Panc1 (cell line): Measurements from ENCODE around the gene ANKRD29. TPM values are rescaled to one million over a fixed set of nuclear protein-coding genes. Genes with fewer than 3 reads are reported as not detected.

Experiments
- ATAC-seq: fragments of 200-7000 bp; cut with Tn5 transposase; 2 replicates; pipeline ENCODE4 v1.9.1; 2020; ENCODE audit warnings: mild to moderate bottlenecking, moderate library complexity
- BruUV-seq: library from RNA; stranded (reverse); fragments of 400-500 nt; replicated peaks from 2 replicates; lab custom pipeline; 2021; lab: Mats Ljungman, UMichigan
- CTCF ChIA-PET: fragments of 300-600 bp; sonication (Branson Sonifier 250); formaldehyde crosslinking; loops from one replicate; lab custom pipeline; 2022; ENCODE audit warnings: antibody characterized with exemption; lab: Charles Lee
- POLR2A ChIA-PET: fragments of 300-600 bp; sonication (Branson Sonifier 250); formaldehyde crosslinking; loops from one replicate; lab custom pipeline; 2022; ENCODE audit warnings: antibody characterized with exemption; lab: Charles Lee
- DNase-seq: peaks from one replicate; pipeline ENCODE4 v3.0.0-alpha.2; 2010; ENCODE audit warnings: low read depth, low spot score
- H3K27ac ChIP-seq: 2 replicates; pipeline ENCODE4 v1.5.1; 2011; ENCODE audit warnings: mild to moderate bottlenecking, low read length, inconsistent platforms
- H3K27me3 ChIP-seq: fragments of 200-500 bp; sonication (Bioruptor generic); 2 replicates; pipeline ENCODE4 v1.6.0; 2014; ENCODE audit warnings: low read length, inconsistent platforms; ENCODE audit not compliant: control insufficient read depth, insufficient read depth
- H3K36me3 ChIP-seq: fragments of 200-500 bp; sonication (Bioruptor generic); 2 replicates; pipeline ENCODE4 v1.5.1; 2014; ENCODE audit warnings: inconsistent platforms, mild to moderate bottlenecking, low read length, moderate library complexity; ENCODE audit not compliant: control insufficient read depth, insufficient read depth
- H3K4me1 ChIP-seq: 2 replicates; pipeline ENCODE4 v1.5.1; 2011; ENCODE audit warnings: inconsistent platforms, mild to moderate bottlenecking, low read length, moderate library complexity; ENCODE audit not compliant: control insufficient read depth, insufficient read depth
- H3K4me3 ChIP-seq, 2 experiments: 2 replicates each; pipeline ENCODE4 v1.5.1; 2011 to 2012; ENCODE audit warnings: low read depth in 2 of 2, low read length in 2 of 2, mild to moderate bottlenecking in 2 of 2, inconsistent platforms in 1 of 2, moderate library complexity in 1 of 2
- H3K9me3 ChIP-seq: fragments of 200-500 bp; sonication (Bioruptor generic); 2 replicates; pipeline ENCODE4 v1.5.1; 2014; ENCODE audit warnings: low read depth, mild to moderate bottlenecking, inconsistent platforms, low read length, moderate library complexity; ENCODE audit not compliant: control insufficient read depth, insufficient read depth
- POLR2AphosphoS5 ChIP-seq: IDR thresholded peaks from 2 replicates; pipeline ENCODE4 v1.6.1; 2012; ENCODE audit warnings: mild to moderate bottlenecking, low read depth, low read length, moderate library complexity
- REST ChIP-seq, 2 experiments: IDR thresholded peaks; 2 replicates each; pipeline ENCODE4 v1.6.1; 2011 to 2012; ENCODE audit warnings: low read depth in 2 of 2, control low read depth in 1 of 2, low read length in 1 of 2, mild to moderate bottlenecking in 1 of 2, moderate library complexity in 1 of 2; ENCODE audit not compliant: insufficient read depth in 1 of 2
- SIN3A ChIP-seq: IDR thresholded peaks from 2 replicates; pipeline ENCODE4 v1.6.1; 2012; ENCODE audit warnings: low read depth, mild to moderate bottlenecking, low read length, moderate library complexity, borderline replicate concordance; ENCODE audit not compliant: insufficient read depth
- TCF7L2 ChIP-seq: IDR thresholded peaks from 2 replicates; pipeline ENCODE4 v1.6.1; 2011; ENCODE audit warnings: mild to moderate bottlenecking, low read depth, low read length, inconsistent platforms
- in situ Hi-C: cut with HindIII; loops from 2 replicates; pipeline ENCODE4 v1.10.0; 2016; ENCODE audit warnings: low sequenced_read_pairs, low pct_unique_long_range_greater_than_20kb
- intact Hi-C: fragments of 100-400 bp; cut with micrococcal nuclease; formaldehyde crosslinking; loops from one replicate; pipeline ENCODE4 v1.10.0; 2022; ENCODE audit not compliant: unreplicated experiment
- total RNA-seq: library from RNA; stranded (reverse); gene quantifications from one replicate; pipeline ENCODE4 v1.2.1, GENCODE V29; 2021; ENCODE audit not compliant: unreplicated experiment
- TF ChIP-seq, protein P1 (sequence below): fragments of 450-650 bp; IDR thresholded peaks from 2 replicates; pipeline ENCODE4 v1.5.1; 2017; ENCODE audit warnings: mild to moderate bottlenecking

The ANKRD29 gene
- total RNA-seq, 1 experiment from 2014 or later: 0.67 TPM

DNA sequence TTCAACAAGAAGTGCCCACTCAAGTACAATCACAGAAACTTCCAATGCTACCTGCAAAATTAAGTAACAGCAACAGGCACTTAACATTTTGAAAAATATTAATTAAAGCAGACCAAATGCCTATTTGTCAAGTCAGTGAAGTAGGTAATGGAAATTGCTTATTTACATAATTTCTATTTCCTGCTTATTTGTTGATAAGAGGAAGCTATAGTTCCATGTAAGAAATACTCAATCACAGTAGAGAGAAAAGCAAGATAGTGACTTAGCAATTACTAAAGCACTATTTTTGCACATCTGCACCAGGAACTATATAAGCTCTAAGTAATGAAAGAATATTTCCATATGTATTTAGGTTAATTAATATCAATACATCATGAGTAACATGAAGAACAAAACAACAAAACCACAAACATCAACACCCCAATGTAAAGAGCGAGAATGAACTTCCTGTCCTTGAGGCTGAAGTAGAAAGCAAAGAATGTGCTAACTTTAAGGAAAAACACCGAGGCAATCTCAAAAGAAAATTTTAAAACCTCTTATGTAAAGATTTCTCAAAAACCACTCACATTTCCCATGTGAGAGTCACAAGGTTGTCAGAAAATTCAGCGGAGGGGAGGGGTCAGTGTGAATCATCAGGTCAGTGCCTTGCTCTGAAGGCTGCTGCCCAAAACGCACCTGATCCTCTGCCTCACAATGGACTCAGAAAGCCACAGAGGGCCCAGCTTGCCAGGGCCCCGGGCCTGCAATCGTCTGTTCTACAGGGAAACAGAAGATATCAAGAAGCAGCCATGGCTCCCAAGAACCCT is 88.9 kb downstream of the ANKRD29 start:
- H3K27ac ChIP-seq: no peak overlapping the region
- intact Hi-C loops: no loop called here

GRCh38 chr18:23573020-23573419 is 89.7 kb downstream of the ANKRD29 start:
- BruUV-seq: no TSS peak
- CTCF ChIA-PET: no interaction called here

More for the DNA sequence above, 88.9 kb downstream of the ANKRD29 start:
- BruUV-seq: no TSS peak
- TF ChIP-seq POLR2AphosphoS5 (no peak), SIN3A (no peak), TCF7L2 (no peak), REST (IDR thresholded peaks at IDR 0.05; ENCODE audit: insufficient read depth in 1 of 2, low read depth in 2 of 2, low read length in 1 of 2) (no peak)
- TF ChIP-seq, protein P1, sequence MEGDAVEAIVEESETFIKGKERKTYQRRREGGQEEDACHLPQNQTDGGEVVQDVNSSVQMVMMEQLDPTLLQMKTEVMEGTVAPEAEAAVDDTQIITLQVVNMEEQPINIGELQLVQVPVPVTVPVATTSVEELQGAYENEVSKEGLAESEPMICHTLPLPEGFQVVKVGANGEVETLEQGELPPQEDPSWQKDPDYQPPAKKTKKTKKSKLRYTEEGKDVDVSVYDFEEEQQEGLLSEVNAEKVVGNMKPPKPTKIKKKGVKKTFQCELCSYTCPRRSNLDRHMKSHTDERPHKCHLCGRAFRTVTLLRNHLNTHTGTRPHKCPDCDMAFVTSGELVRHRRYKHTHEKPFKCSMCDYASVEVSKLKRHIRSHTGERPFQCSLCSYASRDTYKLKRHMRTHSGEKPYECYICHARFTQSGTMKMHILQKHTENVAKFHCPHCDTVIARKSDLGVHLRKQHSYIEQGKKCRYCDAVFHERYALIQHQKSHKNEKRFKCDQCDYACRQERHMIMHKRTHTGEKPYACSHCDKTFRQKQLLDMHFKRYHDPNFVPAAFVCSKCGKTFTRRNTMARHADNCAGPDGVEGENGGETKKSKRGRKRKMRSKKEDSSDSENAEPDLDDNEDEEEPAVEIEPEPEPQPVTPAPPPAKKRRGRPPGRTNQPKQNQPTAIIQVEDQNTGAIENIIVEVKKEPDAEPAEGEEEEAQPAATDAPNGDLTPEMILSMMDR: no peak
- no peak for ATAC-seq
- Histone ChIP-seq H3K27me3 (no peaks in the 10 kb centered on the region), H3K4me1 (no peaks in the 10 kb centered on the region), H3K4me3 (no peak overlapping the region), H3K36me3 (peaks cover 16% of the 10 kb centered on the region; the same call in 1 of the 2 replicates), H3K9me3 (no peaks in the 10 kb centered on the region)
- CTCF ChIA-PET: interaction anchor here (0.5 kb wide), 1 partner anchor 10 kb away, joined by 8 read pairs; no protein-coding TSS in a partner anchor
- POLR2A ChIA-PET: interaction anchor here (0.5 kb wide), 2 partner anchors 29 to 157 kb away, joined by 3 to 12 read pairs; no protein-coding TSS in a partner anchor
- peak; percentile 17 for DNase-seq
- in situ Hi-C loops: no loop called here

More at GRCh38 chr18:23573020-23573419, 89.7 kb downstream of the ANKRD29 start:
- Histone ChIP-seq H3K4me1 (no peaks in the 10 kb centered on the region), H3K36me3 (peaks cover 24% of the 10 kb centered on the region), H3K27ac (no peak overlapping the region), H3K4me3 (no peak overlapping the region), H3K27me3 (no peaks in the 10 kb centered on the region), H3K9me3 (no peaks in the 10 kb centered on the region)
- ATAC-seq: no peak
- intact Hi-C loops (no loop called here), in situ Hi-C loops (no loop called here)
- no peak for TF ChIP-seq SIN3A
- no peak for TF ChIP-seq REST (IDR thresholded peaks at IDR 0.05; ENCODE audit: insufficient read depth in 1 of 2, low read depth in 2 of 2, low read length in 1 of 2)
- TF ChIP-seq POLR2AphosphoS5: no peak
- TF ChIP-seq, protein P1: no peak
- TF ChIP-seq TCF7L2: no peak
- DNase-seq: no peak
- POLR2A ChIA-PET: no interaction called here
